Right lobe of liver (tissue), 4 donors: ENCODE data around the gene SPATC1L.

ENCODE experiments used
- CTCF ChIP-seq, 4 donors: fragments of 200-600 bp in 3 of 4; fragments of 450-650 bp in 1 of 4; IDR thresholded peaks; one replicate each; pipeline versions ENCODE4 v1.5.1 to v1.8.0; 2016 to 2022; ENCODE audit warnings: antibody characterized with exemption in 4 of 4, mild to moderate bottlenecking in 2 of 4
- POLR2A ChIP-seq: fragments of 450-650 bp; IDR thresholded peaks from one replicate; pipeline ENCODE4 v1.6.1; 2017; ENCODE audit warnings: antibody characterized with exemption, mild to moderate bottlenecking
- donor health status: DM: no; HTN: no; CAD: no.
- donor health status: DM: no; HTN: no; CAD: no.
- donor health status: DM: no; HTN: yes; CAD: no.

- TF ChIP-seq CTCF (IDR thresholded peaks at IDR 0.05) (no peak), POLR2A (no peak)
Measured at GRCh38 chr21:46111857-46112724, 72.2 kb downstream of the SPATC1L start.
